GM12878 (cell line): Measurements from ENCODE around the gene GMCL1. TPM values are rescaled to one million over a fixed set of nuclear protein-coding genes. Genes with fewer than 3 reads are reported as not detected.

Experiments used
- LARP7 ChIP-seq: fragments of 450-650 bp; IDR thresholded peaks from 2 replicates; pipeline ENCODE4 v1.6.1; 2017; ENCODE audit warnings: mild to moderate bottlenecking
- MTA3 ChIP-seq: IDR thresholded peaks from 2 replicates; pipeline ENCODE4 v1.6.1; 2012; ENCODE audit warnings: low read length, inconsistent platforms, borderline replicate concordance
- NFYA ChIP-seq: IDR thresholded peaks from 2 replicates; pipeline ENCODE4 v1.6.1; 2011; ENCODE audit warnings: low read depth, mild to moderate bottlenecking, low read length, improper control_type of control experiment, borderline replicate concordance
- polyA plus RNA-seq, 11 experiments: library from polyadenylated mRNA; depleted of rRNA in 4 of 11; unstranded in 6 of 11; stranded (reverse) in 5 of 11; fragments of >200 nt; fragmentation: Nextera tagmentation in 4 of 11; fragmentation: Illumina TruSeq in 1 of 11; extraction: Ambion mirVana in 4 of 11; extraction: Trizol in 1 of 11; gene quantifications; 1 replicate in 1 of 11; 2 replicates in 10 of 11; pipeline versions ENCODE4 v1.2.1 to v1.2.3, GENCODE V29; 2011 to 2016; ENCODE audit warnings: inconsistent platforms in 2 of 11, missing spikeins in 2 of 11, low read depth in 1 of 11
- total RNA-seq, 4 experiments: library from RNA; depleted of rRNA in 3 of 4; stranded (reverse); fragments of >200 nt in 3 of 4; fragmentation: Illumina TruSeq in 1 of 4; extraction: Trizol in 1 of 4; gene quantifications; 2 replicates each; pipeline versions ENCODE4 v1.2.1 to v1.2.3, GENCODE V29; 2013 to 2021
- TF ChIP-seq, protein P1 (sequence below): IDR thresholded peaks from 2 replicates; pipeline ENCODE4 v1.6.1; 2012; ENCODE audit warnings: improper control_type of control experiment, low read depth, low read length; ENCODE audit not compliant: insufficient replicate concordance
- TF ChIP-seq, protein P2 (sequence below): fragments of 150-350 bp; IDR thresholded peaks from 2 replicates; pipeline ENCODE4 v1.6.1; 2014; ENCODE audit warnings: mild to moderate bottlenecking, low read depth, low read length

Gene GMCL1
- total and polyA plus RNA-seq, 10 of the 15 experiments (the other 5 are each of a cell fraction or from before 2014, with no cell fraction given), result 3.7 to 21.4 (median 12.3) TPM

DNA sequence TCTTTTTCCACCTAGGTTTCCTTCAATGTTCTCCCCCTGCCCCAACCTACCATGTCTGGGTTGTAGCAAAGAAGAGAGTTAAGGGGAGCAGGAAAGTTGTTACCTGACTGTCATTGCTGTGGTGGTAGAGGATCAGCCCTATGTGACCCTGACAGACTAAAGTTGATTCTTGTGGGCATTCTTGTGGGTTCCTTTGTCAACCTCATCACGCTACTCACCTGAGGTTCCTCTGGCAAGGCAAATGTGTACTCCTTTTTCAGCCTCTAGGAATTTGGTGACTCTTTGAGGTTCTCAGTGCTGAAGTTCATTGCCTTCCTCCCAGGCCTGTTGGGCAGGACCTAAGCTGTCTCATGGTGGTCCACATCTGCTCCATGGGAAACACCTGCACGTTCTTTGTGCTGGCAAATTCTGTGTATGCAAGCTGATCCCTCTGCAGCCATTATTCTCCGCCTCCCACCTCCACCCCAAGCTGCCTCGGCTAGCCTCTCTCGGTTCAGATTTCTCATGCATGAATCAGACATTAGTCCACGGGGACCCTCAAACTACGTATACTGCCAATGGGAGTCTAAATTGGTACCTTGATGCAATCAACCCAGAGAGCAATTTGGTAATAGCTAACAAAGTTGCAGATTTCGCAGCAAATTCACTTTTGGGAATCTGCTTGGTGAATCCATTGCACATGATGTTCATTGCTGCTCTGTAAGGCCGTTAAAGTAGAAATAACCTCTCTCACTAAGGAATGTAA, 1.5 kb upstream of the GMCL1 start (continued):
- TF ChIP-seq, protein P1, sequence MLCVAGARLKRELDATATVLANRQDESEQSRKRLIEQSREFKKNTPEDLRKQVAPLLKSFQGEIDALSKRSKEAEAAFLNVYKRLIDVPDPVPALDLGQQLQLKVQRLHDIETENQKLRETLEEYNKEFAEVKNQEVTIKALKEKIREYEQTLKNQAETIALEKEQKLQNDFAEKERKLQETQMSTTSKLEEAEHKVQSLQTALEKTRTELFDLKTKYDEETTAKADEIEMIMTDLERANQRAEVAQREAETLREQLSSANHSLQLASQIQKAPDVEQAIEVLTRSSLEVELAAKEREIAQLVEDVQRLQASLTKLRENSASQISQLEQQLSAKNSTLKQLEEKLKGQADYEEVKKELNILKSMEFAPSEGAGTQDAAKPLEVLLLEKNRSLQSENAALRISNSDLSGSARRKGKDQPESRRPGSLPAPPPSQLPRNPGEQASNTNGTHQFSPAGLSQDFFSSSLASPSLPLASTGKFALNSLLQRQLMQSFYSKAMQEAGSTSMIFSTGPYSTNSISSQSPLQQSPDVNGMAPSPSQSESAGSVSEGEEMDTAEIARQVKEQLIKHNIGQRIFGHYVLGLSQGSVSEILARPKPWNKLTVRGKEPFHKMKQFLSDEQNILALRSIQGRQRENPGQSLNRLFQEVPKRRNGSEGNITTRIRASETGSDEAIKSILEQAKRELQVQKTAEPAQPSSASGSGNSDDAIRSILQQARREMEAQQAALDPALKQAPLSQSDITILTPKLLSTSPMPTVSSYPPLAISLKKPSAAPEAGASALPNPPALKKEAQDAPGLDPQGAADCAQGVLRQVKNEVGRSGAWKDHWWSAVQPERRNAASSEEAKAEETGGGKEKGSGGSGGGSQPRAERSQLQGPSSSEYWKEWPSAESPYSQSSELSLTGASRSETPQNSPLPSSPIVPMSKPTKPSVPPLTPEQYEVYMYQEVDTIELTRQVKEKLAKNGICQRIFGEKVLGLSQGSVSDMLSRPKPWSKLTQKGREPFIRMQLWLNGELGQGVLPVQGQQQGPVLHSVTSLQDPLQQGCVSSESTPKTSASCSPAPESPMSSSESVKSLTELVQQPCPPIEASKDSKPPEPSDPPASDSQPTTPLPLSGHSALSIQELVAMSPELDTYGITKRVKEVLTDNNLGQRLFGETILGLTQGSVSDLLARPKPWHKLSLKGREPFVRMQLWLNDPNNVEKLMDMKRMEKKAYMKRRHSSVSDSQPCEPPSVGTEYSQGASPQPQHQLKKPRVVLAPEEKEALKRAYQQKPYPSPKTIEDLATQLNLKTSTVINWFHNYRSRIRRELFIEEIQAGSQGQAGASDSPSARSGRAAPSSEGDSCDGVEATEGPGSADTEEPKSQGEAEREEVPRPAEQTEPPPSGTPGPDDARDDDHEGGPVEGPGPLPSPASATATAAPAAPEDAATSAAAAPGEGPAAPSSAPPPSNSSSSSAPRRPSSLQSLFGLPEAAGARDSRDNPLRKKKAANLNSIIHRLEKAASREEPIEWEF, result no peak
- no peak for TF ChIP-seq MTA3
- TF ChIP-seq, protein P2, sequence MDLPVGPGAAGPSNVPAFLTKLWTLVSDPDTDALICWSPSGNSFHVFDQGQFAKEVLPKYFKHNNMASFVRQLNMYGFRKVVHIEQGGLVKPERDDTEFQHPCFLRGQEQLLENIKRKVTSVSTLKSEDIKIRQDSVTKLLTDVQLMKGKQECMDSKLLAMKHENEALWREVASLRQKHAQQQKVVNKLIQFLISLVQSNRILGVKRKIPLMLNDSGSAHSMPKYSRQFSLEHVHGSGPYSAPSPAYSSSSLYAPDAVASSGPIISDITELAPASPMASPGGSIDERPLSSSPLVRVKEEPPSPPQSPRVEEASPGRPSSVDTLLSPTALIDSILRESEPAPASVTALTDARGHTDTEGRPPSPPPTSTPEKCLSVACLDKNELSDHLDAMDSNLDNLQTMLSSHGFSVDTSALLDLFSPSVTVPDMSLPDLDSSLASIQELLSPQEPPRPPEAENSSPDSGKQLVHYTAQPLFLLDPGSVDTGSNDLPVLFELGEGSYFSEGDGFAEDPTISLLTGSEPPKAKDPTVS, result no peak
- TF ChIP-seq NFYA, result no peak
- no peak for TF ChIP-seq LARP7
